Measurements from ENCODE around the gene DGKI. TPM values are rescaled to one million over a fixed set of nuclear protein-coding genes. Genes with fewer than 3 reads are reported as not detected.

DGKI gene
- total RNA-seq, 3 donors from 2014 or later (not counting 1 experiment from before 2014, with no cell fraction given), result 0.53 TPM; not detected in 2

- Histone ChIP-seq H3K4me1 (ENCODE audit: control insufficient read depth, insufficient read depth, low read length) (no peaks in the 10 kb centered on the region), H3K9me3 (ENCODE audit: control insufficient read depth, insufficient read depth, low read length) (no peaks in the 10 kb centered on the region), H3K27me3 (ENCODE audit: control insufficient read depth, insufficient read depth, low read length) (no peaks in the 10 kb centered on the region), H3K27ac (ENCODE audit: low read length) (no peak overlapping the region), H3K4me3 (ENCODE audit: low read length) (no peak overlapping the region), H3K36me3 (ENCODE audit: control insufficient read depth, insufficient read depth, low read length) (no peaks in the 10 kb centered on the region)
- no peak overlapping the region for H3K4me3 Mint-ChIP-seq
- TF ChIP-seq, protein P1, sequence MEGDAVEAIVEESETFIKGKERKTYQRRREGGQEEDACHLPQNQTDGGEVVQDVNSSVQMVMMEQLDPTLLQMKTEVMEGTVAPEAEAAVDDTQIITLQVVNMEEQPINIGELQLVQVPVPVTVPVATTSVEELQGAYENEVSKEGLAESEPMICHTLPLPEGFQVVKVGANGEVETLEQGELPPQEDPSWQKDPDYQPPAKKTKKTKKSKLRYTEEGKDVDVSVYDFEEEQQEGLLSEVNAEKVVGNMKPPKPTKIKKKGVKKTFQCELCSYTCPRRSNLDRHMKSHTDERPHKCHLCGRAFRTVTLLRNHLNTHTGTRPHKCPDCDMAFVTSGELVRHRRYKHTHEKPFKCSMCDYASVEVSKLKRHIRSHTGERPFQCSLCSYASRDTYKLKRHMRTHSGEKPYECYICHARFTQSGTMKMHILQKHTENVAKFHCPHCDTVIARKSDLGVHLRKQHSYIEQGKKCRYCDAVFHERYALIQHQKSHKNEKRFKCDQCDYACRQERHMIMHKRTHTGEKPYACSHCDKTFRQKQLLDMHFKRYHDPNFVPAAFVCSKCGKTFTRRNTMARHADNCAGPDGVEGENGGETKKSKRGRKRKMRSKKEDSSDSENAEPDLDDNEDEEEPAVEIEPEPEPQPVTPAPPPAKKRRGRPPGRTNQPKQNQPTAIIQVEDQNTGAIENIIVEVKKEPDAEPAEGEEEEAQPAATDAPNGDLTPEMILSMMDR (IDR thresholded peaks at IDR 0.05), result no peak
- H3K36me3 Mint-ChIP-seq, result no peaks in the 10 kb centered on the region
- peaks cover 0 to 3% of the 10 kb centered on the region in 2 donors for H3K27me3 Mint-ChIP-seq (ENCODE audit: low read depth in 2 of 2)
- peaks cover 0 to 2% of the 10 kb centered on the region in 2 donors for H3K9me3 Mint-ChIP-seq
- ATAC-seq (no peak), DNase-seq (no peak)
- no peak overlapping the region for H3K27ac Mint-ChIP-seq
- H3K4me1 Mint-ChIP-seq, result no peaks in the 10 kb centered on the region
- WGBS (ENCODE audit: insufficient coverage), result 78% methylated on average over 2 of the region's 2 CpGs
- intact Hi-C loops (cut with micrococcal nuclease), result loop anchor here (10.0 kb wide), 1 partner anchor 1664 kb away; no protein-coding TSS in a partner anchor
These were observed 388.4 kb downstream of the DGKI start for GRCh38 chr7:137458399-137458798.

DNA sequence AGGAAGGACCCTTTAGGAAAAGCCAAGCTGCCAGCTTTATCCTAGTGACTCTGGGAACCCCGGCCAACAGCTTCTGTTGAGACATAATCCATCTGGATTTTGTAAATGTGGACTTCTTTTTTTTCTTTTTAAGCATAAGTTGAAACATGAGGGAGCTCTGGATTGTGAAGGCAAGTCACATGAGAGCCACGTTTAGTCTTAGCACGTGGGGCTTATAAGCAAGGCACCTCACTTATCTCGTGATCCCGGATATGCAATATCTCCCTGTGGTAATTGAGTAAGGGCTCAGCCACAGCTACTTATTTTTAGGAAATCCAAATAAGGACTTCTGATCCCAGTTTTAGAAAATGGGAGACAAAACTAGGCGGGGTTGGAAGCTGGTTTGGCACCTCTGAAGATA is 392.0 kb downstream of the DGKI start:
- Mint-ChIP-seq H3K27me3 (ENCODE audit: low read depth in 2 of 2) (peaks cover 0 to 3% of the 10 kb centered on the region in 2 donors), H3K9me3 (no peaks in the 10 kb centered on the region), H3K36me3 (no peaks in the 10 kb centered on the region), H3K4me1 (no peaks in the 10 kb centered on the region), H3K27ac (no peak overlapping the region), H3K4me3 (no peak overlapping the region)
- H3K4me3 ChIP-seq (ENCODE audit: low read length), result no peak overlapping the region
- no peaks in the 10 kb centered on the region for H3K9me3 ChIP-seq (ENCODE audit: control insufficient read depth, insufficient read depth, low read length)
- no peak overlapping the region for H3K27ac ChIP-seq (ENCODE audit: low read length)
- intact Hi-C loops (cut with micrococcal nuclease), result loop anchor here (10.0 kb wide), 1 partner anchor 1660 kb away; no protein-coding TSS in a partner anchor
- no peaks in the 10 kb centered on the region for H3K36me3 ChIP-seq (ENCODE audit: control insufficient read depth, insufficient read depth, low read length)
- H3K27me3 ChIP-seq (ENCODE audit: control insufficient read depth, insufficient read depth, low read length), result no peaks in the 10 kb centered on the region
- TF ChIP-seq, protein P1 (IDR thresholded peaks at IDR 0.05), result no peak
- 64% methylated on average over 6 of the region's 6 CpGs for WGBS (ENCODE audit: insufficient coverage)
- ATAC-seq, result no peak
- no peak for DNase-seq
- H3K4me1 ChIP-seq (ENCODE audit: control insufficient read depth, insufficient read depth, low read length), result no peaks in the 10 kb centered on the region

DNA sequence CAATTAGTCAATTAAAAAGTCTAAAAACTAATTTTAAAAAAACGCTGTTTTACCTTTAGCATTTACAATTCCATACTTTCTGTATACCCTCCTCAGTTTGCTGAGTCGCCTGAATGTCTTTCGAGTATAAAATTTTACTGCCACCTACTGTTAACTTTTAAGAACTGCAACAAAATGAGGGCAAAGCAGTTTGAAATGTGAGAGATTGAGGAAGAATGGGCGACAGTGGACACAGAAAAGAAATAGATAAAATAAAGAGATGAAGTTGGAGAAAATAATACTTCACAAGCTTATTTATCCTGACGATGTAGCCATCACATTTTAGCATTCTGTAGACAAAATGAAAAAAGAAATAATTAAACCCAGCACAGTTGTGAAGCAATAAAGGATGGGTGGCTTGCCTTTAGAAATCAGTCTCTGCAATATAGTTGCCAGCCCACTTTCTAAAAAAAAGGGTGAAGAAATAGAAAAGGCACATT is 392.5 kb downstream of the DGKI start:
- H3K27ac ChIP-seq (ENCODE audit: low read length), result no peak overlapping the region
- no peak for ATAC-seq
- Mint-ChIP-seq H3K4me1 (no peaks in the 10 kb centered on the region), H3K36me3 (no peaks in the 10 kb centered on the region), H3K4me3 (no peak overlapping the region), H3K9me3 (no peaks in the 10 kb centered on the region), H3K27ac (no peak overlapping the region), H3K27me3 (ENCODE audit: low read depth in 2 of 2) (peaks cover 0 to 3% of the 10 kb centered on the region in 2 donors)
- no peaks in the 10 kb centered on the region for H3K4me1 ChIP-seq (ENCODE audit: control insufficient read depth, insufficient read depth, low read length)
- no peak overlapping the region for H3K4me3 ChIP-seq (ENCODE audit: low read length)
- no peaks in the 10 kb centered on the region for H3K27me3 ChIP-seq (ENCODE audit: control insufficient read depth, insufficient read depth, low read length)
- intact Hi-C loops (cut with micrococcal nuclease), result loop anchor here (10.0 kb wide), 1 partner anchor 1659 kb away; no protein-coding TSS in a partner anchor
- H3K9me3 ChIP-seq (ENCODE audit: control insufficient read depth, insufficient read depth, low read length), result no peaks in the 10 kb centered on the region
- 0% methylated on average over 2 of the region's 5 CpGs for WGBS (ENCODE audit: insufficient coverage)
- peak in 1 of 2 donors; percentile 23 for DNase-seq
- TF ChIP-seq, protein P1 (IDR thresholded peaks at IDR 0.05), result peak; percentile 69
- no peaks in the 10 kb centered on the region for H3K36me3 ChIP-seq (ENCODE audit: control insufficient read depth, insufficient read depth, low read length)

DNA sequence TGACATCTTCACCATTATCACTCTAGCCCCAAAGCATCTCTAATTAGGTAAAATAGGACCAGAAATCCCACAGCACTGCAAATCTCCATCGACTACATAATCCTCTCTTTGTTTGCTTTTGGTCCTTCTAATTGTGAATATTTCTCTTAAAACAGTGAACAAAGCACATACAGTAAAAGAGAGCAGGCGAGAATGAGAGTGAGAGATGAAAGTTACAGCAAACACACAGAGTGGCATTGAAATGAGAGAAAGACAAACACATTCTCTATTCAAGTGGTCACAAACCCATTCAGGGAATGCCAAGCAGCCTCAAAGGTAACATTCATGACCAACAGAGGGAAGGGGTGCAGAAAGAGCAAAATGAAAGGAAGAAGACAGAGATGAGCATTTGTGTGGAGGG is 393.4 kb downstream of the DGKI start:
- TF ChIP-seq, protein P1 (IDR thresholded peaks at IDR 0.05), result no peak
- Mint-ChIP-seq H3K36me3 (no peaks in the 10 kb centered on the region), H3K27me3 (ENCODE audit: low read depth in 2 of 2) (peaks cover 0 to 5% of the 10 kb centered on the region in 2 donors), H3K4me1 (no peaks in the 10 kb centered on the region), H3K9me3 (no peaks in the 10 kb centered on the region), H3K4me3 (no peak overlapping the region), H3K27ac (no peak overlapping the region)
- Histone ChIP-seq H3K4me3 (ENCODE audit: low read length) (no peak overlapping the region), H3K27me3 (ENCODE audit: control insufficient read depth, insufficient read depth, low read length) (no peaks in the 10 kb centered on the region), H3K36me3 (ENCODE audit: control insufficient read depth, insufficient read depth, low read length) (no peaks in the 10 kb centered on the region), H3K27ac (ENCODE audit: low read length) (no peak overlapping the region), H3K4me1 (ENCODE audit: control insufficient read depth, insufficient read depth, low read length) (no peaks in the 10 kb centered on the region), H3K9me3 (ENCODE audit: control insufficient read depth, insufficient read depth, low read length) (no peaks in the 10 kb centered on the region)
- 100% methylated on average over 1 of the region's 2 CpGs for WGBS (ENCODE audit: insufficient coverage)
- intact Hi-C loops (cut with micrococcal nuclease), result loop anchor here (10.0 kb wide), 1 partner anchor 1659 kb away; no protein-coding TSS in a partner anchor
- DNase-seq (no peak), ATAC-seq (no peak)

Data from natural killer cell (primary cell).